Gastroesophageal sphincter (tissue), 4 donors: ENCODE data around the gene MBOAT1. TPM values are rescaled to one million over a fixed set of nuclear protein-coding genes. Genes with fewer than 3 reads are reported as not detected.

Experiments used
- ATAC-seq: fragments of 150-250 bp; one replicate; pipeline ENCODE4 v1.9.1; 2016; ENCODE audit warnings: mild to moderate bottlenecking, moderate library complexity
- H3K27ac ChIP-seq, 4 donors: fragments of 200-600 bp; sonication (generic) in 3 of 4; 1 replicate in 3 of 4; 2 replicates in 1 of 4; pipeline ENCODE4 v1.5.1; 2016 to 2019
- H3K27me3 ChIP-seq: fragments of 200-600 bp; sonication (generic); one replicate; pipeline ENCODE4 v1.5.1; 2019
- H3K36me3 ChIP-seq, 2 donors: fragments of 200-600 bp; sonication (generic); one replicate each; pipeline ENCODE4 v1.5.1; 2019; ENCODE audit warnings: control low read depth in 1 of 2
- H3K4me1 ChIP-seq, 3 donors: fragments of 200-600 bp; sonication (generic); 1 replicate in 2 of 3; 2 replicates in 1 of 3; pipeline ENCODE4 v1.5.1; 2016 to 2019; ENCODE audit warnings: control low read depth in 2 of 3
- H3K4me3 ChIP-seq, 2 donors: fragments of 200-600 bp; sonication (generic); one replicate each; pipeline ENCODE4 v1.5.1; 2019; ENCODE audit warnings: mild to moderate bottlenecking in 1 of 2, moderate library complexity in 1 of 2
- H3K9me3 ChIP-seq, 3 donors: fragments of 200-600 bp; sonication (generic); one replicate each; pipeline ENCODE4 v1.5.1; 2017 to 2019; ENCODE audit warnings: control low read depth in 2 of 3
- EP300 ChIP-seq: sonication (generic); formaldehyde crosslinking; IDR thresholded peaks from one replicate; pipeline ENCODE4 v1.6.1; 2017; ENCODE audit warnings: antibody characterized with exemption, mild to moderate bottlenecking
- POLR2A ChIP-seq, 2 donors: fragments of 450-650 bp; IDR thresholded peaks; one replicate each; pipeline ENCODE4 v1.6.1; 2017; ENCODE audit warnings: antibody characterized with exemption in 2 of 2, mild to moderate bottlenecking in 2 of 2, moderate library complexity in 1 of 2
- POLR2AphosphoS5 ChIP-seq: sonication (generic); formaldehyde crosslinking; IDR thresholded peaks from one replicate; pipeline ENCODE4 v1.6.1; 2017; ENCODE audit warnings: antibody characterized with exemption
- WGBS, 2 donors: methylation state at CpG; one replicate each; pipeline ENCODE4 v1.1.5; 2018; ENCODE audit warnings: low coverage in 1 of 2; 5-methylcytosine and 5-hydroxymethylcytosine counted together
- total RNA-seq, 4 donors: library from RNA; depleted of rRNA; stranded (reverse); fragments of >200 nt; gene quantifications; one replicate each; pipeline ENCODE4 v1.1.0, GENCODE V29; 2016
- TF ChIP-seq, protein P1 (sequence below), 4 experiments: fragments of 200-600 bp in 2 of 4; fragments of 450-650 bp in 2 of 4; sonication (generic) in 1 of 4; IDR thresholded peaks; one replicate each; pipeline ENCODE4 v1.5.1; 2017 to 2019; ENCODE audit warnings: antibody characterized with exemption in 4 of 4, mild to moderate bottlenecking in 2 of 4, moderate library complexity in 2 of 4

Gene MBOAT1
- total RNA-seq, 4 donors from 2014 or later, result 2.6 to 11.8 (median 4.4) TPM

DNA sequence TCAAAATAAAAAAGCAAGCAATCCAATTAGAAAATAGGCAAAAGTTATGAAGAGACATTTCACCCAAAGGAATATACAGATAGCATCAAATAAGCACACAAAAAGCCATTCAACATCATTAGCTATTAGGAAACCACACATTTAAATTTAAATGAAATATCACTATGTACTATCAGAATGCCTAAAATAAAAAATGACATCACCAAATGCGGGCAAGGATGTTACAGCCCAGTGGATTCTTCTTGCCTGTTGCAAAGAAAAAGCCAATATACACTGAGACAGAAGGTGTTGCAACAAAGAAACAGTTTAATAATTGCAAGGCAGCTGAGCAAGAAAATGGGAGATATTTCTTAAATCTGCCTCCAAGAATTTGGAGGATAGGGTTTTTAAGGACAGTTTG, 31.0 kb upstream of the MBOAT1 start:
- Histone ChIP-seq H3K4me3 (no peak overlapping the region), H3K27ac (no peak overlapping the region), H3K36me3 (no peaks in the 10 kb centered on the region), H3K4me1 (no peaks in the 10 kb centered on the region), H3K9me3 (no peaks in the 10 kb centered on the region), H3K27me3 (no peaks in the 10 kb centered on the region)
- ATAC-seq, result no peak
- 100% methylated on average over 1 of the region's 1 CpG for WGBS, 2 donors
- TF ChIP-seq, protein P1, sequence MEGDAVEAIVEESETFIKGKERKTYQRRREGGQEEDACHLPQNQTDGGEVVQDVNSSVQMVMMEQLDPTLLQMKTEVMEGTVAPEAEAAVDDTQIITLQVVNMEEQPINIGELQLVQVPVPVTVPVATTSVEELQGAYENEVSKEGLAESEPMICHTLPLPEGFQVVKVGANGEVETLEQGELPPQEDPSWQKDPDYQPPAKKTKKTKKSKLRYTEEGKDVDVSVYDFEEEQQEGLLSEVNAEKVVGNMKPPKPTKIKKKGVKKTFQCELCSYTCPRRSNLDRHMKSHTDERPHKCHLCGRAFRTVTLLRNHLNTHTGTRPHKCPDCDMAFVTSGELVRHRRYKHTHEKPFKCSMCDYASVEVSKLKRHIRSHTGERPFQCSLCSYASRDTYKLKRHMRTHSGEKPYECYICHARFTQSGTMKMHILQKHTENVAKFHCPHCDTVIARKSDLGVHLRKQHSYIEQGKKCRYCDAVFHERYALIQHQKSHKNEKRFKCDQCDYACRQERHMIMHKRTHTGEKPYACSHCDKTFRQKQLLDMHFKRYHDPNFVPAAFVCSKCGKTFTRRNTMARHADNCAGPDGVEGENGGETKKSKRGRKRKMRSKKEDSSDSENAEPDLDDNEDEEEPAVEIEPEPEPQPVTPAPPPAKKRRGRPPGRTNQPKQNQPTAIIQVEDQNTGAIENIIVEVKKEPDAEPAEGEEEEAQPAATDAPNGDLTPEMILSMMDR (IDR thresholded peaks at IDR 0.05), result no peak
- no peak for TF ChIP-seq EP300
- no peak for TF ChIP-seq POLR2A (IDR thresholded peaks at IDR 0.05)
- TF ChIP-seq POLR2AphosphoS5, result no peak

DNA sequence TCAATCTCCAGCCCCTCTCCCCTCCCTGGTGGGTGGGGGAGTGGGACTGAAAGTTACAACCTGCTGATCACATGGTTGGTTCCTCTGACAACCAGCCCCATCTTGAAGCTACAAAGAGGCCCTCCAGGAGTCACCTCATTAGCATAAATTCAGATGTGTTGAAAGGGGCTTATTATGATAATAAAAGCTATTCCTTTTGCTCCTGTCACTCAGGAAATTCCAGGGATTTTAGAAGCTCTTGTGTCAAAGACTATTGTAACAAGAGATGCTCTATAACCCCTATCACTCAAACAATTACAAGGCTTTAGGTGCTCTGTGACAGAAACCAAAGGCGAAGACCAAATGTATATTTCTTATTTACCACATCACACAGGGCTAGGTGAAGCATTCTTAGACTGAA, 30.1 kb upstream of the MBOAT1 start:
- Histone ChIP-seq H3K9me3 (no peaks in the 10 kb centered on the region), H3K36me3 (no peaks in the 10 kb centered on the region), H3K4me1 (no peaks in the 10 kb centered on the region), H3K4me3 (no peak overlapping the region), H3K27ac (no peak overlapping the region), H3K27me3 (no peaks in the 10 kb centered on the region)
- TF ChIP-seq EP300 (no peak), POLR2A (IDR thresholded peaks at IDR 0.05) (no peak), POLR2AphosphoS5 (no peak)
- TF ChIP-seq, protein P1 (IDR thresholded peaks at IDR 0.05), result no peak
- WGBS, 2 donors, result 89 to 100% methylated on average over 1 of the region's 1 CpG
- ATAC-seq, result no peak

DNA sequence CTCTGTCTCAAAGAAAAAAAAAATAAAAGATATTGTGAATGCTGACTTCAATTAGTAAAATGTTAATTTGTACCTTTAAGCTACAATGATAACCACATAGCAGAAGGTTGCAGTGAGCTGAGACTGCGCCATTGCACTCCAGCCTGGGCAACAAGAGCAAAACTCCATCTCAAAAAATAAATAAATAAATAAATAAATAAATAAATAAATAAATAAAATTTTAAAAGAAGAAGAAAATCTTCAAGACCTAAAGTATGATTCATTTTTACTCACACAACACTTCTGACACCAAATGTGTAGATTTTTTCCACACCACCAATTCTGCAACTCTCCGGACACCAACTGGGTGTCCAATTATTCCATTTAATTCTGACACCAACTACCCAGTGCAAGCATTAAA, 28.8 kb upstream of the MBOAT1 start:
- TF ChIP-seq, protein P1 (IDR thresholded peaks at IDR 0.05), result no peak
- no peak for TF ChIP-seq POLR2AphosphoS5
- TF ChIP-seq POLR2A (IDR thresholded peaks at IDR 0.05), result no peak
- no peak for TF ChIP-seq EP300
- no peaks in the 10 kb centered on the region for H3K9me3 ChIP-seq
- no peaks in the 10 kb centered on the region for H3K27me3 ChIP-seq
- H3K27ac ChIP-seq, result no peak overlapping the region
- 93 to 100% methylated on average over 2 of the region's 2 CpGs for WGBS, 2 donors
- no peak overlapping the region for H3K4me3 ChIP-seq
- no peak for ATAC-seq
- no peaks in the 10 kb centered on the region for H3K4me1 ChIP-seq
- H3K36me3 ChIP-seq, result no peaks in the 10 kb centered on the region

DNA sequence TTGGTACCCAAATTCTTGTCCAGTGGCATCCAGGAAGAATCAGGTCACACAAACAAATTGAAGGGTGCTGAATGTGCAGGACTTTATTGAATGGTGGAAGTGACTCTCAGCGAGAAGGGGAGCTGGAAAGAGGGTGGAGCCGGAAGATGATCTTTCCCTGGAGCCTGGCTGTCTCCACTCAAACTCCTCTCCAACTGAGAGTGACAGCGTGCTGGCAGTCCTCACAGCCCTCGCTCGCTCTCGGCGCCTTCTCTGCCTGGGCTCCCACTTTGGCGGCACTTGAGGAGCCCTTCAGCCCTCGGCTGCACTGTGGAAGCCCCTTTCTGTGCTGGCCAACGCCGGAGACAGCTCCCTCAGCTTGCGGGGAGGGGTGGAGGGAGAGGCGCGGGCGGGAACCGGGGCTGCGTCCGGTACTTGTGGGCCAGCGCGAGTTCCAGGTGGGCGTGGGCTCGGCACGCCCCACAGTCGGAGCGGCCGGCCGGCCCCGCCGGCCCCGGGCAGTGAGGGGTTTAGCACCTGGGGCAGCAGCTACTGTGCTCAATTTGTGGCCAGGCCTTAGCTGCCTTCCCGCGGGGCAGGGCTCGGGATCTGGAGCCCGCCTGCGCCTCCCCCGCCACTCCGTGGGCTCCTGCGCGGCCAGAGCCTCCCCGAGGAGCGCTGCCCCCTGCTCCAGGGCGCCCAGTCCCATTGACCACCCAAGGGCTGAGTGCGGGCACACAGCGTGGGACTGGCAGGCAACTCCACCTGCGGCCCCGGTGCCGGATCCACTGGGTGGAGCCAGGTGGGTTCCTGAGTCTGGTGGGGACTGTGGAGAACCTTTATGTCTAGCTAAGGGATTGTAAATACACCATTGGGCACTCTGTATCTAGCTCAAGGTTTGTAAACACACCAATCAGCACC, 26.7 kb upstream of the MBOAT1 start:
- H3K4me3 ChIP-seq, result no peak overlapping the region
- H3K36me3 ChIP-seq, result no peaks in the 10 kb centered on the region
- 70 to 87% methylated on average over 2 to 5 of the region's 47 CpGs for WGBS, 2 donors
- H3K4me1 ChIP-seq, result no peaks in the 10 kb centered on the region
- no peak overlapping the region for H3K27ac ChIP-seq
- H3K9me3 ChIP-seq, result no peaks in the 10 kb centered on the region
- no peak for TF ChIP-seq EP300
- no peak for TF ChIP-seq POLR2A (IDR thresholded peaks at IDR 0.05)
- TF ChIP-seq, protein P1 (IDR thresholded peaks at IDR 0.05), result no peak
- no peaks in the 10 kb centered on the region for H3K27me3 ChIP-seq
- ATAC-seq, result no peak
